Measurements from ENCODE around the gene MRPL9. TPM values are rescaled to one million over a fixed set of nuclear protein-coding genes. Genes with fewer than 3 reads are reported as not detected.

Gene MRPL9
- total RNA-seq, 1 donor from 2014 or later, result 73.4 TPM

GRCh38 chr1:151713874-151714273, 49.4 kb downstream of the MRPL9 start:
- FAIRE-seq (no peak), DNase-seq (ENCODE audit: low spot score in 2 of 2) (no peak)

- FAIRE-seq (no peak), DNase-seq (ENCODE audit: low spot score in 2 of 2) (no peak)
These were observed 50.3 kb downstream of the MRPL9 start for GRCh38 chr1:151713044-151713443.

- FAIRE-seq (no peak), DNase-seq (ENCODE audit: low spot score in 2 of 2) (no peak)
These were observed 51.3 kb downstream of the MRPL9 start for GRCh38 chr1:151711951-151712350.

- DNase-seq (ENCODE audit: low spot score in 2 of 2) (no peak), FAIRE-seq (no peak)
These were observed 52.1 kb downstream of the MRPL9 start for GRCh38 chr1:151711044-151711800.

- FAIRE-seq (no peak), DNase-seq (ENCODE audit: low spot score in 2 of 2) (peak in 1 of 2 donors; percentile 67)
These were observed 53.0 kb downstream of the MRPL9 start for GRCh38 chr1:151710187-151710840.

Small RNA genes within 50 kb of the gene (small RNA-seq; reads per million reads assigned to genes)
- not detected for gene RNU6-662P

Other genes with a start within 250 kb of the MRPL9 start
- gene TUFT1, start 223.2 kb downstream of the MRPL9 start, total RNA-seq, result 9.8 TPM
- gene SNX27, start 151.4 kb downstream of the MRPL9 start, total RNA-seq, result 75.8 TPM
- 33.0 TPM for gene CELF3, start 46.7 kb downstream of the MRPL9 start, total RNA-seq
- 9.8 TPM for gene RIIAD1, start 42.0 kb downstream of the MRPL9 start, total RNA-seq
- gene TDRKH, start 27.0 kb upstream of the MRPL9 start, total RNA-seq, result 17.1 TPM
- gene LINGO4, start 41.9 kb upstream of the MRPL9 start, total RNA-seq, result not detected
- gene RORC, start 68.3 kb upstream of the MRPL9 start, total RNA-seq, result under 0.01 TPM
- gene C2CD4D, start 76.3 kb upstream of the MRPL9 start, total RNA-seq, result under 0.01 TPM
- not detected for gene THEM5, start 90.2 kb upstream of the MRPL9 start, total RNA-seq
- gene THEM4, start 146.0 kb upstream of the MRPL9 start, total RNA-seq, result 5.3 TPM
- gene S100A10, start 230.4 kb upstream of the MRPL9 start, total RNA-seq, result 2.4 TPM

All from frontal cortex (tissue), 4 donors.